Chondrocyte (in vitro differentiated cells): Measurements from ENCODE around the gene PMEL. TPM values are rescaled to one million over a fixed set of nuclear protein-coding genes. Genes with fewer than 3 reads are reported as not detected.

ENCODE experiments used
- DNase-seq: peaks from one replicate; pipeline ENCODE4 v3.0.0; 2021; ENCODE audit warnings: mixed read lengths, low spot score
- H3K27ac Mint-ChIP-seq: one replicate; pipeline ENCODE4 v1.8.0; 2021; ENCODE audit warnings: mild to moderate bottlenecking, moderate library complexity, mixed read lengths; ENCODE audit not compliant: unreplicated experiment
- H3K27me3 Mint-ChIP-seq: 2 replicates; pipeline ENCODE4 v1.8.0; 2021; ENCODE audit warnings: low read depth, mixed read lengths
- H3K36me3 Mint-ChIP-seq: 2 replicates; pipeline ENCODE4 v1.8.0; 2021; ENCODE audit warnings: low read depth, mixed read lengths
- H3K4me1 Mint-ChIP-seq: 2 replicates; pipeline ENCODE4 v1.8.0; 2021; ENCODE audit warnings: low read depth, mild to moderate bottlenecking, mixed read lengths
- H3K4me3 Mint-ChIP-seq: one replicate; pipeline ENCODE4 v1.8.0; 2021; ENCODE audit warnings: mild to moderate bottlenecking, moderate library complexity, mixed read lengths; ENCODE audit not compliant: unreplicated experiment
- H3K9me3 Mint-ChIP-seq: 2 replicates; pipeline ENCODE4 v1.8.0; 2021; ENCODE audit warnings: low read depth, mixed read lengths
- CTCF ChIP-seq: fragments of 200-600 bp; sonication (generic); IDR thresholded peaks from 2 replicates; pipeline ENCODE4 v1.5.0; 2021; ENCODE audit warnings: antibody characterized with exemption, mild to moderate bottlenecking, moderate library complexity
- total RNA-seq: library from RNA; stranded (reverse); gene quantifications from 3 replicates; pipeline ENCODE4 v1.2.1, GENCODE V29; 2021

The PMEL gene
- total RNA-seq, 1 donor from 2014 or later: 0.45 TPM

- no peaks in the 10 kb centered on the region for H3K27me3 Mint-ChIP-seq
- peak overlapping the region; percentile 96 for H3K4me3 Mint-ChIP-seq
- peaks cover 2% of the 10 kb centered on the region for H3K36me3 Mint-ChIP-seq
- no peak for DNase-seq
- peak overlapping the region; percentile 90 for H3K27ac Mint-ChIP-seq
- no peak for TF ChIP-seq CTCF
- H3K9me3 Mint-ChIP-seq: no peaks in the 10 kb centered on the region
- H3K4me1 Mint-ChIP-seq: peaks cover 61% of the 10 kb centered on the region
Measured at GRCh38 chr12:55932551-55932910, 33.3 kb downstream of the PMEL start.

GRCh38 chr12:55931780-55932550 is 33.9 kb downstream of the PMEL start:
- Mint-ChIP-seq H3K27me3 (no peaks in the 10 kb centered on the region), H3K27ac (peak overlapping the region; percentile 99), H3K36me3 (no peaks in the 10 kb centered on the region), H3K4me3 (peak overlapping the region; percentile 96), H3K9me3 (no peaks in the 10 kb centered on the region), H3K4me1 (peaks cover 58% of the 10 kb centered on the region)
- no peak for TF ChIP-seq CTCF
- no peak for DNase-seq

GRCh38 chr12:55931317-55931779 is 34.5 kb downstream of the PMEL start:
- no peak for TF ChIP-seq CTCF
- no peak for DNase-seq
- peak overlapping the region; percentile 96 for H3K4me3 Mint-ChIP-seq
- no peaks in the 10 kb centered on the region for H3K27me3 Mint-ChIP-seq
- no peaks in the 10 kb centered on the region for H3K9me3 Mint-ChIP-seq
- H3K27ac Mint-ChIP-seq: peak overlapping the region; percentile 99
- no peaks in the 10 kb centered on the region for H3K36me3 Mint-ChIP-seq
- H3K4me1 Mint-ChIP-seq: peaks cover 58% of the 10 kb centered on the region

- H3K4me3 Mint-ChIP-seq: peak within 1 kb of the TSS; percentile 96
- DNase-seq: no peak
- no peaks in the 10 kb centered on the region for H3K9me3 Mint-ChIP-seq
- peaks cover 64% of the 10 kb centered on the region for H3K4me1 Mint-ChIP-seq
- H3K27ac Mint-ChIP-seq: peak within 1 kb of the TSS; percentile 99
- no peaks in the 10 kb centered on the region for H3K36me3 Mint-ChIP-seq
- H3K27me3 Mint-ChIP-seq: no peaks in the 10 kb centered on the region
- TF ChIP-seq CTCF: peak; percentile 83
Measured at GRCh38 chr12:55930771-55931316, 35.0 kb downstream of the PMEL start, which contains the start of gene DGKA. Gene DGKA, plus strand, starts transcription at chr12:55931162. Its CDS starts 5,342 bp downstream, at chr12:55936504.

GRCh38 chr12:55929306-55929791 is 36.5 kb downstream of the PMEL start:
- no peaks in the 10 kb centered on the region for H3K9me3 Mint-ChIP-seq
- TF ChIP-seq CTCF: no peak
- H3K27ac Mint-ChIP-seq: peak overlapping the region; percentile 66
- H3K4me3 Mint-ChIP-seq: peak overlapping the region; percentile 41
- peaks cover 64% of the 10 kb centered on the region for H3K4me1 Mint-ChIP-seq
- H3K36me3 Mint-ChIP-seq: no peaks in the 10 kb centered on the region
- DNase-seq: no peak
- no peaks in the 10 kb centered on the region for H3K27me3 Mint-ChIP-seq
